ENCODE data around the gene EYS. TPM values are rescaled to one million over a fixed set of nuclear protein-coding genes. Genes with fewer than 3 reads are reported as not detected.
"Not testable (repeated sequence)": the region's sequence is repeated elsewhere in the genome, so short reads cannot be mapped to it uniquely, and the experiment has no call there.

EYS gene
- total and polyA plus RNA-seq, 2 donors, result 4.4 TPM; not detected in 1

- not testable (repeated sequence) for H3K4me1 ChIP-seq (ENCODE audit: insufficient read depth); DNase-seq (ENCODE audit: extremely low spot score); H3K4me3 ChIP-seq (ENCODE audit: low read depth, low read length); H3K36me3 ChIP-seq (ENCODE audit: insufficient read depth); H3K27ac ChIP-seq (ENCODE audit: low read depth)
- WGBS, result 87% methylated on average over 8 of the region's 10 CpGs
Observed at GRCh38 chr6:65302655-65303054, 404.4 kb downstream of the EYS start.

- Histone ChIP-seq H3K4me1 (ENCODE audit: insufficient read depth) (no peaks in the 10 kb centered on the region), H3K36me3 (ENCODE audit: insufficient read depth) (no peaks in the 10 kb centered on the region), H3K4me3 (ENCODE audit: low read depth, low read length) (no peak overlapping the region), H3K27ac (ENCODE audit: low read depth) (no peak overlapping the region)
- WGBS, result 80% methylated on average over 2 of the region's 2 CpGs
- no peak for DNase-seq (ENCODE audit: extremely low spot score)
Observed at GRCh38 chr6:65299236-65299635, 407.8 kb downstream of the EYS start.

- 82% methylated on average over 4 of the region's 4 CpGs for WGBS
- Histone ChIP-seq H3K36me3 (ENCODE audit: insufficient read depth) (no peaks in the 10 kb centered on the region), H3K4me3 (ENCODE audit: low read depth, low read length) (no peak overlapping the region), H3K27ac (ENCODE audit: low read depth) (no peak overlapping the region), H3K4me1 (ENCODE audit: insufficient read depth) (no peaks in the 10 kb centered on the region)
- no peak for DNase-seq (ENCODE audit: extremely low spot score)
Observed at GRCh38 chr6:65295812-65296211, 411.2 kb downstream of the EYS start.

- Histone ChIP-seq H3K4me3 (ENCODE audit: low read depth, low read length) (no peak overlapping the region), H3K36me3 (ENCODE audit: insufficient read depth) (no peaks in the 10 kb centered on the region), H3K4me1 (ENCODE audit: insufficient read depth) (no peaks in the 10 kb centered on the region), H3K27ac (ENCODE audit: low read depth) (no peak overlapping the region)
- DNase-seq (ENCODE audit: extremely low spot score), result no peak
- 87% methylated on average over 2 of the region's 2 CpGs for WGBS
Observed at GRCh38 chr6:65289491-65289890, 417.5 kb downstream of the EYS start.

- no peaks in the 10 kb centered on the region for H3K36me3 ChIP-seq (ENCODE audit: insufficient read depth)
- H3K27ac ChIP-seq (ENCODE audit: low read depth), result no peak overlapping the region
- no peak for DNase-seq (ENCODE audit: extremely low spot score)
- H3K4me3 ChIP-seq (ENCODE audit: low read depth, low read length), result no peak overlapping the region
- no peaks in the 10 kb centered on the region for H3K4me1 ChIP-seq (ENCODE audit: insufficient read depth)
Observed at GRCh38 chr6:65285275-65285674, 421.8 kb downstream of the EYS start.

GRCh38 chr6:65280060-65280459 is 427.0 kb downstream of the EYS start:
- H3K4me1 ChIP-seq (ENCODE audit: insufficient read depth), result no peaks in the 10 kb centered on the region
- no peak for DNase-seq (ENCODE audit: extremely low spot score)
- H3K27ac ChIP-seq (ENCODE audit: low read depth), result no peak overlapping the region
- no peaks in the 10 kb centered on the region for H3K36me3 ChIP-seq (ENCODE audit: insufficient read depth)
- H3K4me3 ChIP-seq (ENCODE audit: low read depth, low read length), result no peak overlapping the region
- 91% methylated on average over 3 of the region's 3 CpGs for WGBS

- Histone ChIP-seq H3K4me3 (ENCODE audit: low read depth, low read length) (no peak overlapping the region), H3K4me1 (ENCODE audit: insufficient read depth) (no peaks in the 10 kb centered on the region), H3K27ac (ENCODE audit: low read depth) (no peak overlapping the region), H3K36me3 (ENCODE audit: insufficient read depth) (no peaks in the 10 kb centered on the region)
- DNase-seq (ENCODE audit: extremely low spot score), result no peak
- 86% methylated on average over 3 of the region's 3 CpGs for WGBS
Observed at GRCh38 chr6:65262241-65262640, 444.8 kb downstream of the EYS start.

GRCh38 chr6:65259982-65260381 is 447.0 kb downstream of the EYS start:
- Histone ChIP-seq H3K4me1 (ENCODE audit: insufficient read depth) (no peaks in the 10 kb centered on the region), H3K27ac (ENCODE audit: low read depth) (no peak overlapping the region), H3K4me3 (ENCODE audit: low read depth, low read length) (no peak overlapping the region), H3K36me3 (ENCODE audit: insufficient read depth) (no peaks in the 10 kb centered on the region)
- no peak for DNase-seq (ENCODE audit: extremely low spot score)
- 79% methylated on average over 5 of the region's 5 CpGs for WGBS

- no peak overlapping the region for H3K27ac ChIP-seq (ENCODE audit: low read depth)
- no peak overlapping the region for H3K4me3 ChIP-seq (ENCODE audit: low read depth, low read length)
- 90% methylated on average over 1 of the region's 1 CpG for WGBS
- H3K36me3 ChIP-seq (ENCODE audit: insufficient read depth), result no peaks in the 10 kb centered on the region
- no peak for DNase-seq (ENCODE audit: extremely low spot score)
- H3K4me1 ChIP-seq (ENCODE audit: insufficient read depth), result no peaks in the 10 kb centered on the region
Observed at GRCh38 chr6:65259059-65259458, 448.0 kb downstream of the EYS start.

- no peaks in the 10 kb centered on the region for H3K36me3 ChIP-seq (ENCODE audit: insufficient read depth)
- no peaks in the 10 kb centered on the region for H3K4me1 ChIP-seq (ENCODE audit: insufficient read depth)
- DNase-seq (ENCODE audit: extremely low spot score), result no peak
- no peak overlapping the region for H3K4me3 ChIP-seq (ENCODE audit: low read depth, low read length)
- no peak overlapping the region for H3K27ac ChIP-seq (ENCODE audit: low read depth)
- 81% methylated on average over 1 of the region's 1 CpG for WGBS
Observed at GRCh38 chr6:65253041-65253440, 454.0 kb downstream of the EYS start.

GRCh38 chr6:65248101-65248610 is 458.9 kb downstream of the EYS start:
- no peak for DNase-seq (ENCODE audit: extremely low spot score)
- Histone ChIP-seq H3K27ac (ENCODE audit: low read depth) (no peak overlapping the region), H3K4me3 (ENCODE audit: low read depth, low read length) (no peak overlapping the region), H3K36me3 (ENCODE audit: insufficient read depth) (no peaks in the 10 kb centered on the region), H3K4me1 (ENCODE audit: insufficient read depth) (no peaks in the 10 kb centered on the region)

GRCh38 chr6:65231616-65232015 is 475.4 kb downstream of the EYS start:
- 31% methylated on average over 1 of the region's 1 CpG for WGBS
- DNase-seq (ENCODE audit: extremely low spot score), result no peak
- H3K27ac ChIP-seq (ENCODE audit: low read depth), result no peak overlapping the region
- H3K36me3 ChIP-seq (ENCODE audit: insufficient read depth), result no peaks in the 10 kb centered on the region
- no peaks in the 10 kb centered on the region for H3K4me1 ChIP-seq (ENCODE audit: insufficient read depth)
- no peak overlapping the region for H3K4me3 ChIP-seq (ENCODE audit: low read depth, low read length)

- Histone ChIP-seq H3K36me3 (ENCODE audit: insufficient read depth) (no peaks in the 10 kb centered on the region), H3K27ac (ENCODE audit: low read depth) (no peak overlapping the region), H3K4me1 (ENCODE audit: insufficient read depth) (no peaks in the 10 kb centered on the region), H3K4me3 (ENCODE audit: low read depth, low read length) (no peak overlapping the region)
- 2% methylated on average over 1 of the region's 1 CpG for WGBS
- DNase-seq (ENCODE audit: extremely low spot score), result no peak
Observed at GRCh38 chr6:65229825-65230224, 477.2 kb downstream of the EYS start.

- Histone ChIP-seq H3K4me3 (ENCODE audit: low read depth, low read length) (no peak overlapping the region), H3K36me3 (ENCODE audit: insufficient read depth) (no peaks in the 10 kb centered on the region), H3K27ac (ENCODE audit: low read depth) (no peak overlapping the region), H3K4me1 (ENCODE audit: insufficient read depth) (no peaks in the 10 kb centered on the region)
- no peak for DNase-seq (ENCODE audit: extremely low spot score)
- 100% methylated on average over 1 of the region's 1 CpG for WGBS
Observed at GRCh38 chr6:65221153-65221552, 485.9 kb downstream of the EYS start.

GRCh38 chr6:65202738-65203137 is 504.3 kb downstream of the EYS start:
- 86% methylated on average over 2 of the region's 2 CpGs for WGBS
- no peak overlapping the region for H3K27ac ChIP-seq (ENCODE audit: low read depth)
- no peak overlapping the region for H3K4me3 ChIP-seq (ENCODE audit: low read depth, low read length)
- no peaks in the 10 kb centered on the region for H3K36me3 ChIP-seq (ENCODE audit: insufficient read depth)
- no peaks in the 10 kb centered on the region for H3K4me1 ChIP-seq (ENCODE audit: insufficient read depth)
- no peak for DNase-seq (ENCODE audit: extremely low spot score)

Data from urinary bladder (tissue), 4 donors.